SKM-1 (cell line): ENCODE data around the gene YJU2.
"Not testable (repeated sequence)": the region's sequence is repeated elsewhere in the genome, so short reads cannot be mapped to it uniquely, and the experiment has no call there.

ENCODE experiments used
- DNase-seq: peaks from one replicate; lab custom pipeline; 2025; ENCODE audit not compliant: unreplicated experiment; lab: John Stamatoyannopoulos, UW

The YJU2 gene

GRCh38 chr19:4228765-4229178, 18.1 kb upstream of the YJU2 start:
- no peak for DNase-seq

DNA sequence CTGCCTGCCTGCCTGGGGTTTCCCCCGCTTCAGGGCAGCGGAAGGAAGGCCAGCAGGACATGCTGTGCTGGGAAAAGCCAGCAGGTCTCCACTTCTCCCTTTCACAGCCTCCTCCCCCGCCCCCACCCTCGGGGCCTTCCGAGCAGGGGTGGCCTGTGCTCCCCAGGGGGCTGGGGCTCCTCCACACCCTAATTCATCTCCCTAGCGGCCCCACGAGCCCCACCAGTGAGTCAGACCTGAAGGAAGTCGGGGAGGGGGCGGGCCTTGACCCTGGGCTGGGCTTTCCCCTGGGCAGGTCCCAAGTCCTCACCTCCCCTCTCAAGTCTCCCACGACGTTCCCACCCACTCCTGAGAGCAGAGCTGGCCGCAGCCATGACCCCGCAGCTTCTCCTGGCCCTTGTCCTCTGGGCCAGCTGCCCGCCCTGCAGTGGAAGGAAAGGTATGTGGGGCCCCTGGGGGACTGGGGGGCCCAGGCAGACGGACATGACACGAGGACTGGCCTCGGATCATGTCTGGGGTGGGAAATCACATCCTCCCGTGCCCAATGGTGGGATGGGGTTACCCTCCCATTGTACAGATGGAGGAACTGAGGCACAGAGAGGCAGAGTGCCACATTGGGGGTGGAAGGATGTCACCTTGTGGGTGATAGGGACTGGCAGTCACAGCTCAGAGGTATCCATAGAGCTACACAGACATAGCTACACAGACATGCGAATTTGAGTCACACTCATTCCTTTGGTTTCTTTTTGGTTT, 17.5 kb upstream of the YJU2 start, which contains the start of gene EBI3:
TSS of gene EBI3 (plus strand) at position 345 of the 753 bp plus-strand sequence. CDS start at position 373, 28 bp downstream.
- no peak for DNase-seq

DNA sequence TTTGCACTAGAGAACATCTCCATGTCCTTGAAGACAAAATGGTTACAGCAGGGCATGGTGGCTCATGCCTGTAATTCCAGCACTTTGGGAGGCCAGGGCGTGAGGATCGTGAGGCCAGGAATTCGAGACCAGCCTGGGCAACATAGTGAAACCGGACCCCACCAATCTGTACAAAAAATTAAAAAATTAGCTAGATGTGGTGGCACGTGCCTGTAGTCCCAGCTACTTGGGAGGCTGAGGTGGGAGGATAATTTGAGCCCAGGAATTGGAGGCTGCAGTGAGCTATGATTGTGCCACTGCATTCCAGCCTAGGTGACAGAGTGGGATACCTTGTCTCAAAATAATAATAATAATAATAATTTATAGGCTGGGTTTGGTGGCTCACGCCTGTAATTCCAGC, 16.6 kb upstream of the YJU2 start:
- DNase-seq: not testable (repeated sequence)

GRCh38 chr19:4231521-4231920, 15.4 kb upstream of the YJU2 start:
- not testable (repeated sequence) for DNase-seq

GRCh38 chr19:4232139-4232538, 14.7 kb upstream of the YJU2 start:
- not testable (repeated sequence) for DNase-seq

GRCh38 chr19:4232614-4233281, 14.1 kb upstream of the YJU2 start:
- DNase-seq: no peak

GRCh38 chr19:4233282-4233853, 13.5 kb upstream of the YJU2 start:
- DNase-seq: peak; percentile 11

- no peak for DNase-seq
These were observed 12.6 kb upstream of the YJU2 start for GRCh38 chr19:4234142-4234861.

DNA sequence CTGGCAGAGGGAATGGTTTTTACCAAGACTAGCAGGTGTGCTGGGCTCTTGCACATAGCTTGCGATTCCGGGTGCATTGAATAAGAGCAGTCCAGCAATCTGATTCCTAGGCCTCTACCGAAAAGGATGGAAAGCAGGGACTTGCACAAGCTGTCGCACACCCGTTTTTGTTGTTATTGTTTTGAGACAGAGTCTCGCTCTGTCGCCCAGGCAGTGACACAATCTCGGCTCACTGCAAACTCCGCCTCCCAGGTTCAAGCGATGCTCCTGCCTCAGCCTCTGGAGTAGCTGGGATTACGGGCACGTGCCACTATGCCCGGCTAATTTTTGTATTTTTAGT, 12.0 kb upstream of the YJU2 start:
- no peak for DNase-seq

DNA sequence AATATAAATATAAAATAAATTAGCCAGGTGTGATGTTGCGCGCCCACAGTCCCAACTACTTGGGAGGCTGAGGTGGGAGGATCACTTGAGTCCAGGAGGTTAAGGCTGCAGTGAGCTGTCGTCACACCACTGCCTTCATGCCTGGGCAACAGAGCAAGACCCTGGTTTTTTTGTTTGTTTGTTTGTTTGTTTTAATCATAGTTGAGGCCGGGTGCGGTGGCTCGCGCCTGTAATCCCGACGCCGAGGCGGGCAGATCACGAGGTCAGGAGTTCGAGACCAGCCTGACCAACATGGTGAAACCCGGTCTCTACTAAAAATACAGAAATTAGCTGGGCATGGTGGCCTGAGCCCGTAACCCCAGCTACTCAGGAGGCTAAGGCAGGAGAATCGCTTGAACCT, 9.4 kb upstream of the YJU2 start:
- DNase-seq: not testable (repeated sequence)

DNA sequence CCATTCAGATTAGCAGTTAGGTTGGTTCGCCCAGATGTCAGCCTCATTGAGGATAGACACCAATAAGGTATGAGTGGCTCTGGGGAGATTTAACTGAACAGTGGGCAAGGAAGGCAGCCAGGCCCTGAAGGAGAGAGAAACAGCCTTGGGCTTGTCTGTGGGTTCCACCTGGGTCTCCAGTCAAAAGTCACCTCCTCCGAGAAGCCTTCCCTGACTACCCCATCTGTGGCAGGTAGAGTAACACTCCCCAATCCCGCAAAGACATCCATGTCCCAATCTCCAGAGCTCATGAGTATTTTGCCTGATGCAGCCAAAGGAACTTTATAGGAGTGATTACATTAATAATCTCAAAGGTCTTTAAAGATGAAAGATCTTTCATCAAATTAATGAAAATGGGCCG, 8.0 kb upstream of the YJU2 start:
- no peak for DNase-seq

GRCh38 chr19:4241824-4242430, 5.0 kb upstream of the YJU2 start:
- no peak for DNase-seq

GRCh38 chr19:4245938-4246337, 942 bp upstream of the YJU2 start:
- not testable (repeated sequence) for DNase-seq

GRCh38 chr19:4256563-4256962, 9.7 kb downstream of the YJU2 start:
- DNase-seq: no peak

GRCh38 chr19:4257025-4257424, 10.1 kb downstream of the YJU2 start:
- no peak for DNase-seq

DNA sequence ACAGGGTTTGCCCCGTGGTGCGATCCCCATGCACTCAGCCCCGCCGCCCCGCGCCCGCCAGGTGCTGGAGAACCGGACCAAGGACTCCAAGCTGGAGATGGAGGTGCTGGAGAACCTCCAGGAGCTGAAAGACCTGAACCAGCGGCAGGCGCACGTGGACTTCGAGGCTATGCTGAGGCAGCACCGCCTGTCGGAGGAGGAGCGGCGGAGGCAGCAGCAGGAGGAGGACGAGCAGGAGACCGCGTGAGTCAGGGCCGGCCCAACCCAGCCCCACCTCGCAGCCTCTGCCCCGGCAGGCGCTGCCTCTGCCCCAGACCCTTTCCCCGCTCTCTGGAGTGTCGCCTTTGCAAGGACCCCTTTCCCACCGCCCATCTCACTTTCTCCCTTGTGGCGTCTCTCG, 11.3 kb downstream of the YJU2 start:
- no peak for DNase-seq

- DNase-seq: no peak
These were observed 13.8 kb downstream of the YJU2 start for GRCh38 chr19:4260613-4261191.

DNA sequence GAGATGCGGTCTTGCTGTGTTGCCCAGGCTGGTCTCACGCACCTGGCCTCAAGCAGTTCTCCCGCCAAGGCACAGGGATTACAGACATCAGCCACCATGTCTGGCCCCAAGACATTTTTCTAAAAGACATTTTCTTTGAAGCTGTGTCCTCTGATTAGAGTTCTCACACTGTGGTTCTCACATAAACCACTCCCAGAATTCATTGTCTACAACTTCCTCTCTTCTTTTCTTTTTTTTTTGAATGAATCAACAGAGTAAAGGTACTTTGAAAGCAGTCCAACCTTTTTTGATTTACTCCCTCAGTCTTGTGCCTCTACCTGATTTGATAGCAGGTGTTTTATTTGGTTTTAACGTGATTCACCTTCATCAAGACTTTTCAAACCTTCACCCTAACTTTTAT, 17.9 kb downstream of the YJU2 start:
- no peak for DNase-seq

DNA sequence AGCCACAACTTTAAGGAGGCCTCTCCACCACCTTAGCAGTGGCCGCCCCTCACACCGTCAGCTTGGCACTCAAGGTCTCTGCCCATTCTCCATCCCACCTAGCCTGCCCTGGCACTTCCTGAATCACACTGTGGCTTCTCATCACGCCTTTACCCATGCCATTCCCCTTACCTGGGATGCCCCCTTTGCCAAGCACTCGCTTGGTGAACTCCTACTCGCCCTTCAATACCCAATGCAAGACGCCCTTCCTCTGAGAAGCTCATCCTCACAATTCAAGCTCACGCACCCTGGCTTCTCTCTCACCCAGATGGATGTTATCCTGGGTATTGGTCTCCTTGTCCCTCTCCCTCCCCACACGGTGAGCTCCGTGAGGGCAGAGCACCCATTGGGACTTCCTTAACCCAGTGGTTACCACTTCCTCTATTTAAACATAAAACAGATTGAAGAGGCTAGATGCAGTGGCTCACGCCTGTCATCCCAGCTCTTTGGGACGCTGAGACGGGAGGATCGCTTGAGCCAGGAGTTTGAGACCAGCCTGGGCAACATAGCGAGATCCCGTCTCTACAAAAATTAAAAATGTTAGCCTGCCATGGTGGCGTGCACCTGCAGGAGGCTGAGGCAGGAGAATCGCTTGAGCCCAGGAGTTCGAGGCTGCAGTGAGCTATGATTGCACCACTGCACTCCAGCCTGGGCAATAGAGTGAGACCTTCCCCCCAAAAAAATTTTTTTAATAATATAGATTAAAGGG, 19.5 kb downstream of the YJU2 start:
- no peak for DNase-seq
